HepG2 (cell line): ENCODE results near the gene CAPG. TPM values are rescaled to one million over a fixed set of nuclear protein-coding genes. Genes with fewer than 3 reads are reported as not detected.

Experiments used
- AGO1 ChIP-seq: fragments of 200-400 bp; formaldehyde crosslinking; IDR thresholded peaks from 2 replicates; pipeline ENCODE4 v1.6.1; 2017; ENCODE audit warnings: mild to moderate bottlenecking, low read depth, low read length, moderate library complexity; ENCODE audit not compliant: poor library complexity, severe bottlenecking
- BRF2 ChIP-seq: sonication (generic); formaldehyde crosslinking; IDR thresholded peaks from 2 replicates; pipeline ENCODE4 v1.8.1; 2022; ENCODE audit warnings: mild to moderate bottlenecking, missing genetic modification reagents
- CREM ChIP-seq, 2 experiments: sonication (generic) in 1 of 2; formaldehyde crosslinking in 1 of 2; IDR thresholded peaks; 2 replicates each; pipeline versions ENCODE4 v1.4.0 to v1.6.1; 2016 to 2020; ENCODE audit warnings: antibody characterized with exemption in 1 of 2, mild to moderate bottlenecking in 1 of 2, missing genetic modification reagents in 1 of 2
- ELF1 ChIP-seq: sonication (generic); formaldehyde crosslinking; IDR thresholded peaks from 2 replicates; pipeline ENCODE4 v1.4.0; 2020; ENCODE audit warnings: missing genetic modification reagents
- ETV5 ChIP-seq: IDR thresholded peaks from 2 replicates; pipeline ENCODE4 v1.6.1; 2018; ENCODE audit warnings: missing biosample characterization, missing genetic modification reagents, inconsistent platforms, borderline replicate concordance
- NPAS2 ChIP-seq: sonication (generic); formaldehyde crosslinking; IDR thresholded peaks from 2 replicates; pipeline ENCODE4 v1.8.0; 2022; ENCODE audit warnings: mild to moderate bottlenecking, missing genetic modification reagents, borderline replicate concordance
- RNF219 ChIP-seq: sonication (generic); formaldehyde crosslinking; IDR thresholded peaks from 2 replicates; pipeline ENCODE4 v1.5.0; 2020; ENCODE audit warnings: mild to moderate bottlenecking, missing genetic modification reagents
- TBP ChIP-seq: sonication (generic); formaldehyde crosslinking; IDR thresholded peaks from 2 replicates; pipeline ENCODE4 v1.5.0; 2020; ENCODE audit warnings: missing genetic modification reagents
- UBTF ChIP-seq: sonication (generic); formaldehyde crosslinking; IDR thresholded peaks from 2 replicates; pipeline ENCODE4 v1.4.0; 2020; ENCODE audit warnings: mild to moderate bottlenecking, missing genetic modification reagents
- ZFP37 ChIP-seq: sonication (generic); formaldehyde crosslinking; IDR thresholded peaks from 2 replicates; pipeline ENCODE4 v1.4.0; 2020; ENCODE audit warnings: missing genetic modification reagents, borderline replicate concordance
- ZMYM3 ChIP-seq: sonication (generic); formaldehyde crosslinking; IDR thresholded peaks from 2 replicates; pipeline ENCODE4 v1.5.1; 2020; ENCODE audit warnings: mild to moderate bottlenecking, missing genetic modification reagents
- polyA plus RNA-seq, 8 experiments: library from polyadenylated mRNA; depleted of rRNA in 3 of 8; stranded (reverse) in 7 of 8; unstranded in 1 of 8; fragments of >200 nt; fragmentation: Illumina TruSeq in 4 of 8; extraction: Trizol in 4 of 8; gene quantifications; 2 replicates each; pipeline versions ENCODE4 v1.2.1 to v1.2.3, GENCODE V29; 2011 to 2016; ENCODE audit warnings: low read depth in 4 of 8, missing spikeins in 1 of 8, mixed read lengths in 1 of 8; ENCODE audit not compliant: insufficient read depth in 1 of 8
- total RNA-seq, 5 experiments: library from RNA; depleted of rRNA; stranded (reverse); fragments of >200 nt; fragmentation: Illumina TruSeq; extraction: Trizol; gene quantifications; 2 replicates each; pipeline ENCODE4 v1.2.3, GENCODE V29; 2016; ENCODE audit warnings: low read depth in 1 of 5
- TF ChIP-seq, protein P1 (sequence below): sonication (generic); formaldehyde crosslinking; IDR thresholded peaks from 2 replicates; pipeline ENCODE4 v1.4.0; 2020; ENCODE audit warnings: mild to moderate bottlenecking, missing genetic modification reagents
- TF ChIP-seq, protein P2 (sequence below): sonication (generic); formaldehyde crosslinking; IDR thresholded peaks from 2 replicates; pipeline ENCODE4 v1.8.0; 2022; ENCODE audit warnings: missing genetic modification reagents, mild to moderate bottlenecking, borderline replicate concordance

Gene CAPG
- total and polyA plus RNA-seq, 2 of the 13 experiments (the other 11 are each of a cell fraction or from before 2014, with no cell fraction given) = 12.7 to 18.2 TPM

DNA sequence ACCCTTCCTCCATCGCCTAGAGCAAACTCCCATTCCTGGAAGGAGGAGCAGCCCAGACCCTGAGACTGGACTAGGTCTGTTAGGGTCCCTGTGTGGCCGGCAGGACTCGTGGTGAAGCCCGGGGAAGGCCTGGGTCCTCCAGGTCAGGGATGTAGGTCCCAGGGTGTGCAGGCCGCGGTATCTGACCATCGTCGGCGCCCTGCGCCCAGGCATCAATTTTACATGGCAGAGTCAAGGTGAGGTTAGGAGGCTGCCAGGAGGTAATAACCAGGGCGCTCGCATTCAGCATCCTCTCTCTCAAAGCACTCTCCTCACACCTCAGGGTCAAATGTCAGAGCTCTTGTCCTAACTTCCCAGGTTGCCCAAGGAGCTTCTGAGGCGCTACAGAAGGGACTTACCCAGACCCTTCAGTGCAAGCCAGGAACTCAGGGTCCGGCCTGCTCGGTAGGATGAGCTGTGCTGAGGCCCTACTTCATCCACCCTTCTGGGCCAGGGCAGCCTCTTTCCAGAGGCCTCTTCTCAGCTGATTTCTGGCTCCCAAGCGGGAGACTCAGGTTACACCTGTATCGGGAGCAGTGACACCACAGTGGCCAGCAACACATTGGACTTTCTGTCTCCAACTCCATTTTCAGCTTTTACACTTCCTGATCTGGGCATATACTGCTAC lies 9.0 kb upstream of the CAPG start (continued):
- TF ChIP-seq AGO1 (no peak), NPAS2 (CRISPR knock-in tag) (no peak), UBTF (CRISPR knock-in tag) (peak; percentile 80), BRF2 (CRISPR knock-in tag) (no peak), RNF219 (CRISPR knock-in tag) (peak; percentile 29; the same call in 1 of the 2 replicates), CREM (IDR thresholded peaks at IDR 0.05) (no peak), CREM (CRISPR knock-in tag; IDR thresholded peaks at IDR 0.05) (no peak), ZMYM3 (CRISPR knock-in tag) (no peak), ZFP37 (CRISPR knock-in tag) (no peak), TBP (CRISPR knock-in tag) (no peak), ETV5 (no peak), ELF1 (no peak)
- TF ChIP-seq, protein P1, sequence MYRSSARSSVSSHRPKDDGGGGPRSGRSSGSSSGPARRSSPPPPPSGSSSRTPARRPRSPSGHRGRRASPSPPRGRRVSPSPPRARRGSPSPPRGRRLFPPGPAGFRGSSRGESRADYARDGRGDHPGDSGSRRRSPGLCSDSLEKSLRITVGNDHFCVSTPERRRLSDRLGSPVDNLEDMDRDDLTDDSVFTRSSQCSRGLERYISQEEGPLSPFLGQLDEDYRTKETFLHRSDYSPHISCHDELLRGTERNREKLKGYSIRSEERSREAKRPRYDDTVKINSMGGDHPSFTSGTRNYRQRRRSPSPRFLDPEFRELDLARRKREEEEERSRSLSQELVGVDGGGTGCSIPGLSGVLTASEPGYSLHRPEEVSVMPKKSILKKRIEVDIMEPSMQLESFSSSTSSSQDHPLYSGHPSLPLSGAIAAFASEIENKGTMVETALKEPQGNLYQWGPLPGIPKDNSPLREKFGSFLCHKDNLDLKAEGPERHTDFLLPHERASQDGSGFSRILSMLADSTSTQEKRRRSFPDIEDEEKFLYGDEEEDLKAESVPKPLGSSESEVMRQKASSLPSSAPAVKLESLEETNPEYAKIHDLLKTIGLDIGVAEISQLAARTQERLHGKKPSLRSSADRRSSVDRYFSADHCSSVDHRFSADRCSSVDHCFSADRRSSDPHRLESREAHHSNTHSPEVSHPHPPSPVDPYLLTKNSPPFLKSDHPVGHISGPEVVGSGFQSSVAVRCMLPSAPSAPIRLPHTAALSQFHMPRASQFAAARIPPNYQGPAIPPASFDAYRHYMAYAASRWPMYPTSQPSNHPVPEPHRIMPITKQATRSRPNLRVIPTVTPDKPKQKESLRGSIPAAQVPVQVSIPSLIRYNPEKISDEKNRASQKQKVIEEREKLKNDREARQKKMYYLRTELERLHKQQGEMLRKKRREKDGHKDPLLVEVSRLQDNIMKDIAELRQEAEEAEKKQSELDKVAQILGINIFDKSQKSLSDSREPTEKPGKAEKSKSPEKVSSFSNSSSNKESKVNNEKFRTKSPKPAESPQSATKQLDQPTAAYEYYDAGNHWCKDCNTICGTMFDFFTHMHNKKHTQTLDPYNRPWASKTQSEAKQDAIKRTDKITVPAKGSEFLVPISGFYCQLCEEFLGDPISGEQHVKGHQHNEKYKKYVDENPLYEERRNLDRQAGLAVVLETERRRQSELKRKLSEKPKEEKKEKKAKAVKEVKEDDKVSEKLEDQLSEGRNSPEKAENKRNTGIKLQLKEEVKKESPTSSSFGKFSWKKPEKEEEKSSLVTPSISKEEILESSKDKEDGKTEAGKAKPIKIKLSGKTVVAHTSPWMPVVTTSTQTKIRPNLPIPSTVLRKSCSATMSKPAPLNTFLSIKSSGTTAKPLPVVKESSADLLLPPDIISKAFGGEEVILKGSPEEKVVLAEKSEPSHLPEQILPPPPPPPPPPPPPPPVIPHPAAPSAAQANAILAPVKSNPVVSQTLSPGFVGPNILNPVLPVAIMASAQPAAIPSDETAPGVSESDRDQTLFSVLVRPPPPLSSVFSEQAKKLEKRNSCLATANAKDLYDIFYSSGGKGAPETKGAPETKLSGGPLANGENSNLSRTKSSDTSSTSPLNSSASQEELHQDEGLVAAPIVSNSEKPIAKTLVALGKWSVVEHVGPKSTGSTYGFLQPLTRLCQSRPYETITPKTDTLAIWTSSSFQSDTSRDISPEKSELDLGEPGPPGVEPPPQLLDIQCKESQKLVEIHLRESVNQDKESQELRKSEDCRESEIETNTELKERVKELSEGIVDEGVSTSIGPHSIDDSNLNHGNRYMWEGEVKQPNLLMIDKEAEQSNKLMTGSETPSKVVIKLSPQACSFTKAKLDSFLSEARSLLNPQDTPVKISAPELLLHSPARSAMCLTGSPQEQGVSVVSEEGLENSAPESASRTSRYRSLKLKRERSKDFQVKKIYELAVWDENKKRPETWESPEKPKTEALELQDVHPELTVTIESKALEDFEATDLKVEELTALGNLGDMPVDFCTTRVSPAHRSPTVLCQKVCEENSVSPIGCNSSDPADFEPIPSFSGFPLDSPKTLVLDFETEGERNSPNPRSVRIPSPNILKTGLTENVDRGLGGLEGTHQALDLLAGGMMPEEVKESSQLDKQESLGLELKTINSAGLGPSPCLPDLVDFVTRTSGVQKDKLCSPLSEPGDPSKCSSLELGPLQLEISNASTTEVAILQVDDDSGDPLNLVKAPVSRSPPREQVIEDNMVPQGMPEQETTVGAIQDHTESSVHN = no peak
- TF ChIP-seq, protein P2, sequence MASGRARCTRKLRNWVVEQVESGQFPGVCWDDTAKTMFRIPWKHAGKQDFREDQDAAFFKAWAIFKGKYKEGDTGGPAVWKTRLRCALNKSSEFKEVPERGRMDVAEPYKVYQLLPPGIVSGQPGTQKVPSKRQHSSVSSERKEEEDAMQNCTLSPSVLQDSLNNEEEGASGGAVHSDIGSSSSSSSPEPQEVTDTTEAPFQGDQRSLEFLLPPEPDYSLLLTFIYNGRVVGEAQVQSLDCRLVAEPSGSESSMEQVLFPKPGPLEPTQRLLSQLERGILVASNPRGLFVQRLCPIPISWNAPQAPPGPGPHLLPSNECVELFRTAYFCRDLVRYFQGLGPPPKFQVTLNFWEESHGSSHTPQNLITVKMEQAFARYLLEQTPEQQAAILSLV (CRISPR knock-in tag) = no peak; the same call in 1 of the 2 replicates
